Activated naive CD8-positive, alpha-beta T cell treated with anti-CD3 and anti-CD28 coated beads, Interleukin-2, amount 10 ng/mL, durations not matched to agents 7 days and 5 days (primary cell): Measurements from ENCODE around the gene ELP1. TPM values are rescaled to one million over a fixed set of nuclear protein-coding genes. Genes with fewer than 3 reads are reported as not detected.
A peak's percentile ranks its signal among the peaks of the same experiment; 100 is the strongest.
"Not testable (repeated sequence)": the region's sequence is repeated elsewhere in the genome, so short reads cannot be mapped to it uniquely, and the experiment has no call there.

Experiments used
- ATAC-seq: fragments of 150-1000 bp; cut with Tn5 transposase; one replicate; pipeline ENCODE4 v1.10.0; 2021; ENCODE audit warnings: low read depth, moderate library complexity
- POLR2A ChIA-PET: fragments of 350-600 bp; sonication (Branson Sonifier 250); formaldehyde crosslinking; loops from one replicate; lab custom pipeline; 2021; ENCODE audit warnings: antibody characterized with exemption; lab: Charles Lee
- DNase-seq: peaks from one replicate; pipeline ENCODE4 v3.0.0; 2021
- H3K27ac Mint-ChIP-seq: one replicate; pipeline ENCODE4 v1.8.0; 2022; ENCODE audit warnings: mild to moderate bottlenecking, mixed read lengths
- H3K27me3 Mint-ChIP-seq: one replicate; pipeline ENCODE4 v1.8.0; 2022; ENCODE audit warnings: mild to moderate bottlenecking, moderate library complexity, mixed read lengths
- H3K36me3 Mint-ChIP-seq: one replicate; pipeline ENCODE4 v1.8.0; 2021; ENCODE audit warnings: mild to moderate bottlenecking, mixed read lengths
- H3K4me1 Mint-ChIP-seq: one replicate; pipeline ENCODE4 v1.8.0; 2021; ENCODE audit warnings: mixed read lengths
- H3K4me3 Mint-ChIP-seq: one replicate; pipeline ENCODE4 v1.8.0; 2022; ENCODE audit warnings: mild to moderate bottlenecking, moderate library complexity, mixed read lengths
- H3K9me3 Mint-ChIP-seq: one replicate; pipeline ENCODE4 v1.8.0; 2021; ENCODE audit warnings: mixed read lengths
- total RNA-seq, 2 experiments: library from RNA; stranded (reverse); gene quantifications; one replicate each; pipeline ENCODE4 v1.2.3, GENCODE V29; 2021

Gene ELP1, protein sequence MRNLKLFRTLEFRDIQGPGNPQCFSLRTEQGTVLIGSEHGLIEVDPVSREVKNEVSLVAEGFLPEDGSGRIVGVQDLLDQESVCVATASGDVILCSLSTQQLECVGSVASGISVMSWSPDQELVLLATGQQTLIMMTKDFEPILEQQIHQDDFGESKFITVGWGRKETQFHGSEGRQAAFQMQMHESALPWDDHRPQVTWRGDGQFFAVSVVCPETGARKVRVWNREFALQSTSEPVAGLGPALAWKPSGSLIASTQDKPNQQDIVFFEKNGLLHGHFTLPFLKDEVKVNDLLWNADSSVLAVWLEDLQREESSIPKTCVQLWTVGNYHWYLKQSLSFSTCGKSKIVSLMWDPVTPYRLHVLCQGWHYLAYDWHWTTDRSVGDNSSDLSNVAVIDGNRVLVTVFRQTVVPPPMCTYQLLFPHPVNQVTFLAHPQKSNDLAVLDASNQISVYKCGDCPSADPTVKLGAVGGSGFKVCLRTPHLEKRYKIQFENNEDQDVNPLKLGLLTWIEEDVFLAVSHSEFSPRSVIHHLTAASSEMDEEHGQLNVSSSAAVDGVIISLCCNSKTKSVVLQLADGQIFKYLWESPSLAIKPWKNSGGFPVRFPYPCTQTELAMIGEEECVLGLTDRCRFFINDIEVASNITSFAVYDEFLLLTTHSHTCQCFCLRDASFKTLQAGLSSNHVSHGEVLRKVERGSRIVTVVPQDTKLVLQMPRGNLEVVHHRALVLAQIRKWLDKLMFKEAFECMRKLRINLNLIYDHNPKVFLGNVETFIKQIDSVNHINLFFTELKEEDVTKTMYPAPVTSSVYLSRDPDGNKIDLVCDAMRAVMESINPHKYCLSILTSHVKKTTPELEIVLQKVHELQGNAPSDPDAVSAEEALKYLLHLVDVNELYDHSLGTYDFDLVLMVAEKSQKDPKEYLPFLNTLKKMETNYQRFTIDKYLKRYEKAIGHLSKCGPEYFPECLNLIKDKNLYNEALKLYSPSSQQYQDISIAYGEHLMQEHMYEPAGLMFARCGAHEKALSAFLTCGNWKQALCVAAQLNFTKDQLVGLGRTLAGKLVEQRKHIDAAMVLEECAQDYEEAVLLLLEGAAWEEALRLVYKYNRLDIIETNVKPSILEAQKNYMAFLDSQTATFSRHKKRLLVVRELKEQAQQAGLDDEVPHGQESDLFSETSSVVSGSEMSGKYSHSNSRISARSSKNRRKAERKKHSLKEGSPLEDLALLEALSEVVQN (N-terminal part only)
- total RNA-seq = 10 to 100 TPM; 23.5 to 25.7 TPM

DNA sequence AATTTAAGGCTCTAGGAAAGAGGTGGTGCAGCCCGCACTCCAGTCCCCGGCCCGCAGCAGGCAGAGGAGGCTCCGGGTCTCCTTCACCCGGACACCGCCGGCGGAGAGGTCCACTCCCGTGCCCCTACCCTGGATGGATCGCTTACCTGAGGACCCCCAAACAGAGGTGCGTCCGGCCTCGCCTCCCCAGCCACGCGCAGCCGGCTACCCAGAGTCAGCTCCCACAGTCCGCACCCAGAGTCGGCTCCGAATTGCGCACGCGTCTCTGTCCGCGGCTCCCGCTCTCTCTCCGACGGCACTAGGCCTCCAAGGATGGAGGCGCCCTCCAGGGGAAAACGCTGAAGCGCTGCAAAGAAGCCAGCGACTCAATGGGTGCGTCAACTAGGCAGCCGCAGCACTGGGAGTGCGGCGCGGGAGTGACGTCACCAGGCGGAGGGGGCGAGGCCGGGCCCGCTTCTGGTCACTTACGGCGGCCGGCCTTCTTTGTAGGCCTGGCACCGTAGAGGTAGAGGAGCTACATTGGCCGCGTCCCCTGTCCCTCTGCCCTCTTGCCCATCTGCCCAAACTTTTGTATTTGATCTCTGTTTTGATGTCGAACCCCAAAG lies at the start of gene ELP1:
Gene ELP1 (minus strand): TSS at position 407 of the 605 bp plus-strand sequence. CDS start 2,978 bp downstream, outside the sequence.
- H3K9me3 Mint-ChIP-seq = no peaks in the 10 kb centered on the region
- peaks cover 1% of the 10 kb centered on the region for H3K36me3 Mint-ChIP-seq
- peak within 1 kb of the TSS; percentile 97 for H3K4me3 Mint-ChIP-seq
- DNase-seq = peak; percentile 92
- H3K27me3 Mint-ChIP-seq = no peaks in the 10 kb centered on the region
- POLR2A ChIA-PET = interaction anchor here (0.5 to 1.2 kb wide), 3 partner anchors 80 to 1632 kb away, joined by 3 read pairs; partner anchors contain the start of gene TMEM245
- ATAC-seq = peak; percentile 90
- H3K27ac Mint-ChIP-seq = peak within 1 kb of the TSS; percentile 99
- peaks cover 15% of the 10 kb centered on the region for H3K4me1 Mint-ChIP-seq

DNA sequence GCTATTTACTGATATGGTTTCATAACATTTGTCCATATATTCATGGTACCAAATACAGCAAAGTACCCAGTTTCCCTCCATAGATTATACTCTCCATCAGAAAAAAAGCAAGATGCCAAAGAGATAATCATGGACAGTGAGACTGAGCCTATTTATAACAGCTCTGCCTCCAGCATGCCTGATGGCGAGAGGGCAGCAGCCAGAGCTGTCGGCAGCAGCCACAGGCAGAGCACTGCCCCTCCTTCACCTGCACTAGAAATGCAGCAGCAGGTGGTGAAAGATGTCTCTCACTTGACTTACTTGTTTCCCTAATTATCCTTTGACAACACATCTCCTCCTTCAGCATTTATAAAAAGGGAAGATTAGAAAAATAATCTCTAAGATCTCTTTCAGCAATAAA lies 47.0 kb upstream of the ELP1 start:
- POLR2A ChIA-PET = no interaction called here
- H3K36me3 Mint-ChIP-seq = peaks cover 9% of the 10 kb centered on the region
- ATAC-seq = no peak
- no peaks in the 10 kb centered on the region for H3K4me1 Mint-ChIP-seq
- no peak for DNase-seq
- H3K9me3 Mint-ChIP-seq = no peaks in the 10 kb centered on the region
- H3K4me3 Mint-ChIP-seq = no peak overlapping the region
- H3K27me3 Mint-ChIP-seq = no peaks in the 10 kb centered on the region
- H3K27ac Mint-ChIP-seq = no peak overlapping the region

DNA sequence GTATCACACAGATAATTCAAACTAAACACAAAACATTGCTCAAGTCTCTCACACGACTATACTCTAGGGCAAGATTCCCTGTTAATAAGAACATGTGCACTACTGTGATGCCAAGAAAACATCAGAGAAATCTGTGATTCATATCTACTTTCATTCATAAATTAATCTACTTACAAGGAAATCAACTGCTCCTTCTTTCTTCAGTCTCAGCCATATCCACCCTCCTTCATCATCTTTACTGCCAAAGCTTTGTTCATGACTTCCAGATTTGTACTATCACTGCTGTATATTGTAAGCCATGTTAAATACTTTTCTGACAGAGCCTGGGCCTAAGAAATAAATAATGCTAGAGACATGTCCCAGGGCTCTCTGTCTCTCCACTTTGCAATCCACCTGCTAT lies 44.3 kb upstream of the ELP1 start:
- no peaks in the 10 kb centered on the region for H3K9me3 Mint-ChIP-seq
- POLR2A ChIA-PET = no interaction called here
- no peak for ATAC-seq
- no peaks in the 10 kb centered on the region for H3K27me3 Mint-ChIP-seq
- H3K36me3 Mint-ChIP-seq = peaks cover 9% of the 10 kb centered on the region
- H3K27ac Mint-ChIP-seq = no peak overlapping the region
- no peak overlapping the region for H3K4me3 Mint-ChIP-seq
- H3K4me1 Mint-ChIP-seq = no peaks in the 10 kb centered on the region
- DNase-seq = no peak

DNA sequence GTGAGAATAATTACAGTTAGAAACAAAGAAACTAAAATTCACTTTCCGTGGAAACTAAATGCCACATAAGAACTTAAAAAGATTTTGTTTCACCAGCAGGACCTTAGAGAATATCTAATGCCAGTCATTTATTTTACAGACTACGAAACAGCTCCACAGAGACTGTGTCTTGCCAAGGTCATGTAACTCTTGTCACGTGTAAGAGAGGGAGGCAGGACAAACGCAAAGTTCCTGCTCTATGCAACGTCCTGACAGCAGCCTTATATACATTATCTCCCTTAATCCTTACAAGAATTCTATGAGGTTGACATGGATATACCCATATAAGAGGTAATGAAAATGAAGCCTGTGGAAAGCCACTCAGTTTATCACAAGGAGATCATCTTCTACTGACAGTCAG lies 40.0 kb upstream of the ELP1 start:
- no peak overlapping the region for H3K4me3 Mint-ChIP-seq
- POLR2A ChIA-PET = no interaction called here
- H3K36me3 Mint-ChIP-seq = peaks cover 16% of the 10 kb centered on the region
- no peaks in the 10 kb centered on the region for H3K4me1 Mint-ChIP-seq
- H3K9me3 Mint-ChIP-seq = peaks cover 6% of the 10 kb centered on the region
- no peak overlapping the region for H3K27ac Mint-ChIP-seq
- DNase-seq (no peak), ATAC-seq (no peak)
- no peaks in the 10 kb centered on the region for H3K27me3 Mint-ChIP-seq

DNA sequence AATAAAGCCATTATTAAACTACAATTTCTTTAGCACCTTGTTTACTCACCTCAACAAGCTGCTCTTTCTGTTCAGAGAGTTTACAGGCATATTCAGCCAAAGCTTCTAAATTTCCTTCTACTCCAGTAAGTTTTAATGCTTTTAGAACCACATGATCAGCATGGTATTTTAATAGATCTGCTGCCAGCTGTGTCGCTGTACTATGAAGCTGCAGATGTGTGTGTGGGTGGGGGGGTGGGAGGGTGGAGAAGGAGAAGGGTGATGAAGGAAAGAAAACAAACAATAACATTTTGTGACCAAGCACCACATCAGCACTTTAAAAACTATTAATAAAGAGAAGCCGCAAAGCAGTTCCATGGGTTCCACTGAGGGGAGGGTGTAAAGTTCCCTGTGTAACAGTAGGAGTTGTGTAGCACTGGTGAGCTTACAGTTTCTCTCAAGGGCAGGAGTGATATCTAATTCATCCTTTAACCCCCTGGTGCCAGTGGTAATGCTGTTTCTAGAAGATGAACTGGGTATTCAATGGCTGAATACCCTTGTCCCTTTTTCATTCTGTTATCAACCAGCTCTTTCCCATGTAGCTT lies 38.8 kb upstream of the ELP1 start:
- Mint-ChIP-seq H3K9me3 (peaks cover 6% of the 10 kb centered on the region), H3K27ac (no peak overlapping the region), H3K4me3 (no peak overlapping the region), H3K4me1 (no peaks in the 10 kb centered on the region), H3K27me3 (no peaks in the 10 kb centered on the region), H3K36me3 (peaks cover 16% of the 10 kb centered on the region)
- ATAC-seq (no peak), DNase-seq (no peak)
- POLR2A ChIA-PET = interaction anchor here (1.0 kb wide), 1 partner anchor 9 kb away, joined by 3 read pairs; no protein-coding TSS in a partner anchor

DNA sequence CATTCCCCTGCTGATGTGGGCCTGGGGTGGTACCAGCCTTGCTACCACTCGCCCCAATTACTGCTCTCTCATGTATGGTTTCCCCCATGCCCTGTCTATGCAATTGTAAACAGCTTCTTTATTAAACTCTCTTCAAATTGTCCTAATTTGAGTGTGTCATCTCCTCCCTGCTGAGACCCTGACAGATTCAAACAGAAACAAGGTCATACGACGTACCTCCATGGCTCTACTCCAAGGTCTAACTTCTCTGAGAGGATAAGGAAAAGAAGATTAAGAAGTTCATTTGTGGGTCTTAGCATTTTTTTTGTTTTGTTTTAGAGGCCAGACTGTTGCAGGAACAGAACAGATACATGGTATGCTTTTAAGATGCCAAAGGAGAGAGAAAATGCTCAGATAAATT lies 38.3 kb upstream of the ELP1 start:
- DNase-seq = no peak
- Mint-ChIP-seq H3K27ac (no peak overlapping the region), H3K4me3 (no peak overlapping the region), H3K9me3 (peaks cover 6% of the 10 kb centered on the region), H3K36me3 (peaks cover 16% of the 10 kb centered on the region), H3K4me1 (no peaks in the 10 kb centered on the region), H3K27me3 (no peaks in the 10 kb centered on the region)
- no peak for ATAC-seq
- POLR2A ChIA-PET = no interaction called here

DNA sequence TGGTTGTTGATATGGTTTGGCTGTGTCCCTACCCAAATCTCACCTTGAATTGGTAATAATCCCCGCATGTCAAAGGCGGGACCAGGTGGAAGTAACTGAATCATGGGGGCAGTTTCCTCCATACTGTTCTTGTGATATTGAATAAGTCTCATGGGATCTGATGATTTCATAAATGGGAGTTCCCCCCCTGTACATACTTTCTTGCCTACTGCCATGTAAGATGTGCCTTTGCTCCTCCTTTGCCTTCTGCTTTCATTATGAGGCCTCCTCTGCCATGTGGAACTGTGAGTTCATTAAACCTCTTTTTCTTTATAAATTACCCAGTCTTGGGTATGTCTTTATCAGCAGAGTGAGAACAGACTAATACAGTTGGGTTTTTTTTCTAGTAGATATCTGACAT lies 37.5 kb upstream of the ELP1 start:
- ATAC-seq, H3K27ac Mint-ChIP-seq, DNase-seq, H3K4me1 Mint-ChIP-seq, H3K4me3 Mint-ChIP-seq, H3K27me3 Mint-ChIP-seq, H3K9me3 Mint-ChIP-seq, POLR2A ChIA-PET: not testable (repeated sequence)
- peaks cover 14% of the 10 kb centered on the region for H3K36me3 Mint-ChIP-seq

DNA sequence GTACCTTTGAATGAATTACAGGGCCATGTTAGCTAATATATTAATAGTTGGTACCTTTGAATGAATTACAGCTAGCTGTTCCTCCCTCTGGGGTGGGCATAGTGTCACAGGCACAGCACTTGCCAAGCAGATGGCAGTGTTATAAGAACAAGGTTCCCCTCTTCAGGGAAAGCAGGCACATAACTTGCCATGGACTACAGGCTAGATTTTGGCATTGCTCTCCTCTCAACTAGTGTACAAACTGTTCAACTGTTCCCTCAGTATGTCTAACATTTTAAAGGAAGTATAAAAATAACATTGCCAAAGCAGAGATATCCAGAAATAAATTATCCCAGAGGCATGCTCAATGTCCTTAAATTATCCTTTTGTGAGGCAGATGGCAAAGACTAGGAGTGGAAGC lies 34.0 kb upstream of the ELP1 start:
- DNase-seq = no peak
- Mint-ChIP-seq H3K4me3 (no peak overlapping the region), H3K4me1 (no peaks in the 10 kb centered on the region), H3K27ac (no peak overlapping the region), H3K9me3 (peaks cover 6% of the 10 kb centered on the region), H3K36me3 (peaks cover 14% of the 10 kb centered on the region), H3K27me3 (no peaks in the 10 kb centered on the region)
- no peak for ATAC-seq
- POLR2A ChIA-PET = no interaction called here

DNA sequence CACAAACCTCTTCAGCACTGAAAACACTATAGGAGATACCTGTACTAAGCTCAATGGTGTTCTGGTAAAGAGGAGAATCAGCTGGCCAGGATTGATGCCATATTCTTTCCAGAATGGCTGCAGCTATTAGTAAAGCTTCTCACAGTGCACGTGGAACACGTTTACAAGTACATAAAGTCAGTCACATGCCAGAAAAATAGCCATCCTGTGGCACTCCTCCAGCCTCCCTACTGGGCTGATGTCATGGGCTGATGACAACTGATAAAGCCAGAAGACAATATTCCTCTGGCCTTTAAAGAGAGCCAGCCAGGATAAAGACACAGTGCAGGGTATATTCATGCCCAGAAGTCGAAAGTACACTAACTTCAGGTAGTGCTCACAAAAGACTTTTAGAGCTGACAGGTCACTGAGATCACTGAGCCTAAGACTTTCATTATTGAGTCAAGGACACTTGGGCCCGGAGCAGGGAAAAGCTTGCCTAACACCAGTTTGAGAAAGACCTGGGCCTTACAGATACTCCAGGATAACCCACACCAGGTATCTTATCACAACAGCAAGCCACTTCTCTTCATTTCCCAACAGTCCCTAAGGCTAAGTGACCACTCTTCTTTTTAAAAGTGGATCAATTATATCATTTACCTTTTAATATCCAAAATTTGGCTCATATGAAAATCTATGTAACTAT lies 29.7 kb upstream of the ELP1 start:
- ATAC-seq = no peak
- Mint-ChIP-seq H3K4me1 (no peaks in the 10 kb centered on the region), H3K4me3 (no peak overlapping the region), H3K9me3 (no peaks in the 10 kb centered on the region), H3K36me3 (peaks cover 2% of the 10 kb centered on the region), H3K27ac (no peak overlapping the region), H3K27me3 (no peaks in the 10 kb centered on the region)
- POLR2A ChIA-PET = interaction anchor here (0.9 kb wide), 1 partner anchor 9 kb away, joined by 3 read pairs; no protein-coding TSS in a partner anchor
- DNase-seq = no peak

DNA sequence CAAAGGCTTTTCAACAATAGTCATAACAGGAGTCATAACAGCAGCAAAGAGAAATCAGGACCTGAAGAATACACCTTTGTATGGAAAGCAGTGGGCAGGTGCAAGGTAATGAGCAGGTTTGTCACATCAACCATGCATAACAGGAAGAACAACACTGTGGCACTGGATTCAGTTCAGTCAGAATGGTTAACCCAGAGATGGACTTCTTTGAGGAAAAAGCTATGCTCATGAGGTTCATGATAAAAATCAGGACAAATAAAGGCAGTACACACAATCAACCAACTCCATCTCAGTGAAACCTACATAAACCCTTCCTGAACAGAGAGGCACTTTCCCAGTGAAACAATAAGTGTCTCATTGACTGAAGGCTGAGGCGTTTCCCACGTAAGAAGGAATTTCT lies 27.2 kb upstream of the ELP1 start:
- POLR2A ChIA-PET = no interaction called here
- no peaks in the 10 kb centered on the region for H3K9me3 Mint-ChIP-seq
- no peak overlapping the region for H3K4me3 Mint-ChIP-seq
- ATAC-seq (no peak), DNase-seq (no peak)
- peaks cover 2% of the 10 kb centered on the region for H3K36me3 Mint-ChIP-seq
- no peaks in the 10 kb centered on the region for H3K27me3 Mint-ChIP-seq
- peaks cover 1% of the 10 kb centered on the region for H3K4me1 Mint-ChIP-seq
- H3K27ac Mint-ChIP-seq = no peak overlapping the region

DNA sequence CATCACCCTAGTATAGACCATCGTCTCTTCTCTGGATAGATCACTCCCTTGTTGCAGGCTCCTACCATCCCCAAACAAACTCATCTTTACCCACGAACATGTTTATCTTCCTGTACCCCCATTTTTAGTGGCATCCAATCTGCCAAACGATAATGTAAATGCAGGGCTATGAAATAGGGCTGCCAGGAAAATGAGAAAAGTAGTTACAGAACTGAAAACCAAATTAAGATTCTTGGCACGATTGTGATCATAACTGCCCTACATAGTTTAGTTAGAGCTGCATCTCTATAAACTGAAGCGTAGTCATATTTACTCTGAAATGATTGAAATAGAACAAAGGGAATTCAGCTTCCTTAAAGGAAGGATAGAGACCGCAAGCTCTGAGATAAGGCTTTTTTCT lies 26.4 kb upstream of the ELP1 start:
- ATAC-seq = no peak
- Mint-ChIP-seq H3K4me3 (no peak overlapping the region), H3K9me3 (no peaks in the 10 kb centered on the region), H3K27me3 (no peaks in the 10 kb centered on the region), H3K4me1 (peaks cover 1% of the 10 kb centered on the region), H3K27ac (no peak overlapping the region), H3K36me3 (peaks cover 2% of the 10 kb centered on the region)
- DNase-seq = no peak
- POLR2A ChIA-PET = no interaction called here

DNA sequence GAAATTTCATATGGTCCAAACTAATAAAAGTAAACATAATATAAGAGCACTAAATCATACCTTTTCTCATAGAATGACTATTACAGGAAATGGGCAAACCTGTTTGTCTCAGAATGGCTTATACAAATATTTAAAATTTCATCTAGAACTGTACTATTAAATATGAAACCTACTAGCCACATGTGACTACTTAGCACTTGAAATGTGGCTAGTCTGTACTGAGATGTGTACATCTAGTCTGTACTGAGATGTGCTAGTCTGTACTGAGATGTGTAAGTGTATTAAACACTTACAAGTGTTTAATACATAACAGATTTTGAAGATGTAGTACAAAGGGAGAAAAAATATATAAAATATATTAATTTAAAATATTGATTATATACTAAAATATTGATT lies 22.7 kb upstream of the ELP1 start:
- Mint-ChIP-seq H3K27ac (no peak overlapping the region), H3K27me3 (no peaks in the 10 kb centered on the region), H3K9me3 (no peaks in the 10 kb centered on the region), H3K4me1 (peaks cover 1% of the 10 kb centered on the region), H3K4me3 (no peak overlapping the region), H3K36me3 (peaks cover 2% of the 10 kb centered on the region)
- POLR2A ChIA-PET = no interaction called here
- no peak for DNase-seq
- no peak for ATAC-seq
